ENCODE data around the gene ROMO1. TPM values are rescaled to one million over a fixed set of nuclear protein-coding genes. Genes with fewer than 3 reads are reported as not detected.
"Not testable (repeated sequence)": the region's sequence is repeated elsewhere in the genome, so short reads cannot be mapped to it uniquely, and the experiment has no call there.

The ROMO1 gene
- total and polyA plus RNA-seq, 8 donors: 101 to 651 (median 345) TPM

- no peak for DNase-seq
- intact Hi-C loops (cut with DNase I; ENCODE audit: low total_unique reads): no loop called here
Observed at GRCh38 chr20:35710039-35710438, 10.8 kb downstream of the ROMO1 start.

GRCh38 chr20:35710884-35711587 is 11.8 kb downstream of the ROMO1 start:
- DNase-seq: no peak
- Histone ChIP-seq H3K4me3 (no peak overlapping the region), H3K36me3 (peaks cover 73 to 100% (median 100%) of the 10 kb centered on the region in 4 donors), H3K27ac (peak overlapping the region in 1 of 5 donors; percentile 9), H3K9me3 (no peaks in the 10 kb centered on the region), H3K4me1 (peaks cover 0 to 63% (median 29%) of the 10 kb centered on the region in 4 donors), H3K27me3 (no peaks in the 10 kb centered on the region)
- intact Hi-C loops (cut with DNase I; ENCODE audit: low total_unique reads): no loop called here
- TF ChIP-seq POLR2A (IDR thresholded peaks at IDR 0.05) (no peak), POLR2AphosphoS5 (IDR thresholded peaks at IDR 0.05) (no peak), CTCF (IDR thresholded peaks at IDR 0.05) (no peak), EP300 (IDR thresholded peaks at IDR 0.05) (no peak)
- WGBS, 5 donors: 35 to 52% (median 47%) methylated on average over 6 of the region's 6 CpGs

More at GRCh38 chr20:35710039-35710438, 10.8 kb downstream of the ROMO1 start:
- no peaks in the 10 kb centered on the region for H3K9me3 ChIP-seq
- no peaks in the 10 kb centered on the region for H3K27me3 ChIP-seq
- peaks cover 0 to 61% (median 30%) of the 10 kb centered on the region in 4 donors for H3K4me1 ChIP-seq
- no peak overlapping the region for H3K27ac ChIP-seq
- H3K4me3 ChIP-seq: no peak overlapping the region
- TF ChIP-seq EP300 (IDR thresholded peaks at IDR 0.05) (no peak), POLR2A (IDR thresholded peaks at IDR 0.05) (no peak), CTCF (IDR thresholded peaks at IDR 0.05) (no peak), POLR2AphosphoS5 (IDR thresholded peaks at IDR 0.05) (no peak)
- H3K36me3 ChIP-seq: peaks cover 73 to 100% (median 100%) of the 10 kb centered on the region in 4 donors

GRCh38 chr20:35711588-35712209 is 12.5 kb downstream of the ROMO1 start:
- DNase-seq: no peak
- Histone ChIP-seq H3K4me1 (peaks cover 0 to 69% (median 27%) of the 10 kb centered on the region in 4 donors), H3K9me3 (no peaks in the 10 kb centered on the region), H3K27me3 (no peaks in the 10 kb centered on the region), H3K4me3 (no peak overlapping the region), H3K27ac (peak overlapping the region in 1 of 5 donors; percentile 9), H3K36me3 (peaks cover 73 to 100% (median 100%) of the 10 kb centered on the region in 4 donors)
- intact Hi-C loops (cut with DNase I; ENCODE audit: low total_unique reads): no loop called here
- TF ChIP-seq POLR2A (IDR thresholded peaks at IDR 0.05) (no peak), EP300 (IDR thresholded peaks at IDR 0.05) (no peak), POLR2AphosphoS5 (IDR thresholded peaks at IDR 0.05) (no peak), CTCF (IDR thresholded peaks at IDR 0.05) (no peak)
- WGBS, 5 donors: 56 to 74% (median 60%) methylated on average over 6 of the region's 6 CpGs

- Histone ChIP-seq H3K4me1 (peaks cover 0 to 77% (median 30%) of the 10 kb centered on the region in 4 donors), H3K36me3 (peaks cover 81 to 100% (median 100%) of the 10 kb centered on the region in 4 donors)
- H3K27ac ChIP-seq; H3K9me3 ChIP-seq; DNase-seq; H3K27me3 ChIP-seq; intact Hi-C loops (cut with DNase I; ENCODE audit: low total_unique reads); H3K4me3 ChIP-seq: not testable (repeated sequence)
- WGBS, 5 donors: 85 to 89% (median 86%) methylated on average over 9 of the region's 9 CpGs
Observed at GRCh38 chr20:35713120-35713519, 13.9 kb downstream of the ROMO1 start.
